ENCODE results near the gene LPO. TPM values are rescaled to one million over a fixed set of nuclear protein-coding genes. Genes with fewer than 3 reads are reported as not detected.

LPO gene
- total RNA-seq, 1 donor = not detected

GRCh38 chr17:58273453-58274104 lies 35.2 kb downstream of the LPO start:
- no peak for TF ChIP-seq CTCF (IDR thresholded peaks at IDR 0.05; ENCODE audit: insufficient read depth, low read length)
- DNase-seq (ENCODE audit: low read depth) = no peak
- H3K4me3 ChIP-seq (ENCODE audit: low read depth, low read length) = no peak overlapping the region

GRCh38 chr17:58275417-58275816 lies 37.0 kb downstream of the LPO start:
- TF ChIP-seq CTCF (IDR thresholded peaks at IDR 0.05; ENCODE audit: insufficient read depth, low read length) = no peak
- no peak for DNase-seq (ENCODE audit: low read depth)
- no peak overlapping the region for H3K4me3 ChIP-seq (ENCODE audit: low read depth, low read length)

GRCh38 chr17:58276423-58276822 lies 38.0 kb downstream of the LPO start:
- no peak for TF ChIP-seq CTCF (IDR thresholded peaks at IDR 0.05; ENCODE audit: insufficient read depth, low read length)
- H3K4me3 ChIP-seq (ENCODE audit: low read depth, low read length) = no peak overlapping the region
- DNase-seq (ENCODE audit: low read depth) = no peak

GRCh38 chr17:58277107-58277801 lies 38.9 kb downstream of the LPO start:
- DNase-seq (ENCODE audit: low read depth) = peak; percentile 17
- peak; percentile 39 for TF ChIP-seq CTCF (IDR thresholded peaks at IDR 0.05; ENCODE audit: insufficient read depth, low read length)
- H3K4me3 ChIP-seq (ENCODE audit: low read depth, low read length) = no peak overlapping the region

- no peak for TF ChIP-seq CTCF (IDR thresholded peaks at IDR 0.05; ENCODE audit: insufficient read depth, low read length)
- H3K4me3 ChIP-seq (ENCODE audit: low read depth, low read length) = no peak overlapping the region
- DNase-seq (ENCODE audit: low read depth) = no peak
Measured at GRCh38 chr17:58277802-58278595, 39.6 kb downstream of the LPO start.

- no peak for TF ChIP-seq CTCF (IDR thresholded peaks at IDR 0.05; ENCODE audit: insufficient read depth, low read length)
- no peak overlapping the region for H3K4me3 ChIP-seq (ENCODE audit: low read depth, low read length)
- peak; percentile 13 for DNase-seq (ENCODE audit: low read depth)
Measured at GRCh38 chr17:58278661-58279015, 40.3 kb downstream of the LPO start.

Data from fibroblast of the aortic adventitia (primary cell).